Stimulated activated CD8-positive, alpha-beta memory T cell treated with anti-CD3 and anti-CD28 coated beads, Interleukin-15, amount 100 ng/mL, for 24 hours (primary cell): ENCODE measurements around the gene ABCC8.

Experiments
- DNase-seq: peaks from one replicate; pipeline ENCODE4 v3.0.0-alpha.2; 2020; ENCODE audit warnings: low read depth

Gene ABCC8

GRCh38 chr11:17351172-17351509 is 125.5 kb downstream of the ABCC8 start:
- no peak for DNase-seq

- DNase-seq = no peak
Observed at GRCh38 chr11:17350455-17351171, 126.0 kb downstream of the ABCC8 start.

GRCh38 chr11:17347676-17348075 is 129.0 kb downstream of the ABCC8 start:
- DNase-seq = no peak

- DNase-seq = no peak
Observed at GRCh38 chr11:17343907-17344306, 132.7 kb downstream of the ABCC8 start.

GRCh38 chr11:17343257-17343656 is 133.4 kb downstream of the ABCC8 start:
- DNase-seq = no peak
